Fibroblast of skin of right biceps (primary cell): ENCODE measurements around the gene PSME1.
"Not testable (repeated sequence)": the region's sequence is repeated elsewhere in the genome, so short reads cannot be mapped to it uniquely, and the experiment has no call there.

Experiments
- DNase-seq: peaks from one replicate; pipeline ENCODE4 v3.0.0-alpha.2; 2013

PSME1 gene

GRCh38 chr14:24105609-24106239 is 30.3 kb upstream of the PSME1 start:
- not testable (repeated sequence) for DNase-seq

DNA sequence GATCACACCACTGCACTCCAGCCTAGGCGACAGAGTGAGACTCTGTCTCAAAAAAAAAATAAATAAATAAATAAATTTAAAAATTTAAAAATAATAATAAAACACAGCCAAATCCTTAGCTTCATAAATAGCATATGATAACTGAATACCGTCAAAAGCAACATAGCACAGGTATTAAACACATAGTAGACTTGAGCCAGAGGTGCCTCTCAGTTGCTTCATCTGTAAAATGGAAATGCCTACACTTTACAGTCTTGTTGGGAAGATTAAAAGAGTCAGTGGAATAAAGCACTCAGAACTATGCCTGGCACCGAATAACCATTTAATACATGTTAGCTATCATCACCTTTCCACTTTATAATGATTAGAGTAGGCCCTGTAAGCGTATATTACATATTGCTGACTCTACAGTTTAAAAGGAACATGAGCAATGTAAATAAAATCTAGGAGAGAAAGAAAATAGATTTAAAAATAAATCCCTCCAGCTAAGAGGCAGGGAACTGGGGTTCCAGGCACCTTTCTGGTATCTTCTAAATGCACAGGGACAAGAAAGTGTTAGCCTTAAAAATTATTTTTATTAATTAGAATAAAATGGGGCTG is 29.2 kb upstream of the PSME1 start:
- DNase-seq: no peak

- no peak for DNase-seq
These were observed 27.6 kb upstream of the PSME1 start for GRCh38 chr14:24108336-24108874.

DNA sequence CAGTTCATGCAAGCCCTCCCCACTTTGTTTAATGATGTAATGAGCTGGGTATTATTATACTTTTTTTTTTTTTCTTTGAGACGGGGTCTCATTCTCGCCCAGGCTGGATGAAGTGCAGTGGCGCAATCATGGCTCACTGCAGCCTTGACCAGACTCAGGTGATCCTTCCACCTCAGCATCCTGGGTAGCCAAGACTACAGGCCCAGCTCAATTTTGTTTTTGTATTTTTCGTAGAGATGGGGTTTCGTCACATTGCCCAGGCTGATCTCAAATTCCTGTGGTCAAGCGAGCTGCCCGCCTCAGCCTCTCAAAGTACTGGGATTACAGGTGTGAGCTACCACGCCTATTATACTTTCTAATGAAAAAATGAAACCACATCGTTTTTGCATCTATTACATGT is 25.9 kb upstream of the PSME1 start:
- no peak for DNase-seq

DNA sequence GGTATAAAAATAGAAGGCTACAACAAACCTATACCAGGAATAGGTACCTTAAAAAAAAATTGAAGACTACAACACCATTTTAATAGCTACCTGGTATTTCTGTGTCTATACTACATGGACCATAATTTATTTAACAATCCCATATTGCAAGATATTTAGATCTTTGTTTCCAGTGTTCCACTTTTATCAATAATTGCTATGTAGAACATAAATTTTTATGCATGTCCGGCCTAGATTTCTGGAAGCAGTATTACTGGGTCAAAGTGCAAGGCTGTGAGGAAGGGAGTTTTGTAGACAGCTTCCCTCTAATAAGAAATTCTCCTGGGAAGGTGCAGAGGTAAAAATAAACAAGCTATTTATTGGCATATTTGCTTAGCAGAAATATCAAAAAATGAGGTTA is 25.5 kb upstream of the PSME1 start:
- DNase-seq: no peak

- DNase-seq: no peak
These were observed 22.6 kb upstream of the PSME1 start for GRCh38 chr14:24113379-24113800.

GRCh38 chr14:24113801-24114531 is 22.0 kb upstream of the PSME1 start:
- DNase-seq: peak; percentile 92

DNA sequence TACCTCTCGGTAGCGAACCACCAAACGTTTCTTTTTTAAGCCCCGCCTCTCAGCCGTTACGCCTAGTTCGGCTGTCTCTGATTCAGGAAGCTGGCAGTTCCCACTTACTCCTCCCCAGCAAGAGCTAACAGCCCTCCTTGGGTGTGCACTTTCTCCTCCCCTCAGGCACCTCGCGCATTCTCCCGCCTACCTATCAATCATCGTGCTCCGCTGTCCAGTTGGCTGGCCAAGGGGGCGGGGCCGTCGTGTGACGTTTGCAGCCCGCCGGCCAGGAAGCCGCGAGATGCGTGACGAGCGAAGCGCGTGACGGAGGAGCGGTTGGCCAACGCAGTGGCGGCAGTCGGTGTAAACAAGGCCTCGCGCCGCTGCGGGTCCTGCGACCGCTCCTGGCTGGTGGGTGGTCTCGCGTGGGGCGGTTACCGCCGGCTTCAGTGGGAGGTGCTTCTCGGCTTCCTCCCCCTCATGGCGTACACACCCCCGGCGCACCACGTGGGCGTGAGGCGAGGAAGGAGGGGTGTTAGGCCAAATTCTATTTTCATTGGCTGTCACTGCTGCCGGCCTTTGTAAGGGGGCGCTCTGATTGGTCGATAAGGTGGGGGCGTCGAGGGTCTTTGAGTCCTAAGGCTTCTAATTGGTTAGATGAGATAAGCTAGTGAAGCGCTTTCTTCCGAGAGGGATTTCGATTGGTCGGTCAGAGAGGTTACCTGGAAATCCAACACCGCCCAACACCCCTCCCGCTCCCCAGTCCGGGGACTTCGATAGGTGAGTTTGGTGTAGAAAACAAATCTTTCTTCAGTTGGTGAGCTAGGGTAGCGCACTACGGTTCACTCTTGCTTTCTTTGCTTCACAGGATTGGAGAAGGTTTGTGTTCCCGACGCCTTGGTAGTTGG is 21.2 kb upstream of the PSME1 start, which contains the start of the genes DCAF11 and NRL:
Gene DCAF11, plus strand, starts transcription at position 246 of the 890 bp plus-strand sequence. CDS start 818 bp downstream, outside the sequence.
Gene NRL, minus strand, starts transcription at position 418 of the 890 bp plus-strand sequence. CDS start 32,101 bp downstream, outside the sequence.
- peak; percentile 100 for DNase-seq

- DNase-seq: no peak
These were observed 20.4 kb upstream of the PSME1 start for GRCh38 chr14:24115422-24116127.

GRCh38 chr14:24116128-24116814 is 19.7 kb upstream of the PSME1 start:
- DNase-seq: no peak

DNA sequence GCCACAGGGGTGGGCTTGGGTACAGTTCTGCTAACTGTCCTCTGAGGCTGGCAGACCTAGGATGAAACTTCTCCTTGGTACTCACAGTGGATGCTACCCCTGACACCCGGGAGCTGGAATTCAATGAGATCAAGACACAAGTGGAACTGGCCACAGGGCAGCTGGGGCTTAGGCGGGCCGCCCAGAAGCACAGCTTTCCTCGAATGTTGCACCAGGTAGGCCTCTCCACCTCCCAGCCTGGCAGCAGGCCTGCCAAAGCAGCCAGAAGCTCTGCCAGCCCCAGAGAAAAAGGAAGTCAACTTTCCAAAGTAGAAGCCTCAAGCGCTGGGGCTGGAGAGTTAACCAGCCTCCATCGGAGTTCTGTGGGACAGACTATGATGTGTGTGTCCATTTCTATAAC is 18.8 kb upstream of the PSME1 start:
- no peak for DNase-seq

DNA sequence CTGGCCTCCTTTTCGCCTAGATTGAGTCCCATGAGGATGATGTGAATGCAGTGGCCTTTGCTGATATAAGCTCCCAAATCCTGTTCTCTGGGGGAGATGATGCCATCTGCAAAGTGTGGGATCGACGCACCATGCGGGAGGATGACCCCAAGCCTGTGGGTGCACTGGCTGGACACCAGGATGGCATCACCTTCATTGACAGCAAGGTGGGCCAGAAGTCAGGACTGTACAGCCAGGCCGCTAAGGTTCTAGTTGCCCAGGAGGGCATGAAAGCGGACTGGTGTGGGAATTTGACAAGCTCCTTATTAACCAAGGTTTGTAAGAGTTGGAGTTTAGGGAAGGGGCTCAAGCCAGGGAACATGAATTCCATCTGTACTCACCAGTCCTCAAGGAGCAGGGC is 16.3 kb upstream of the PSME1 start:
- no peak for DNase-seq

DNA sequence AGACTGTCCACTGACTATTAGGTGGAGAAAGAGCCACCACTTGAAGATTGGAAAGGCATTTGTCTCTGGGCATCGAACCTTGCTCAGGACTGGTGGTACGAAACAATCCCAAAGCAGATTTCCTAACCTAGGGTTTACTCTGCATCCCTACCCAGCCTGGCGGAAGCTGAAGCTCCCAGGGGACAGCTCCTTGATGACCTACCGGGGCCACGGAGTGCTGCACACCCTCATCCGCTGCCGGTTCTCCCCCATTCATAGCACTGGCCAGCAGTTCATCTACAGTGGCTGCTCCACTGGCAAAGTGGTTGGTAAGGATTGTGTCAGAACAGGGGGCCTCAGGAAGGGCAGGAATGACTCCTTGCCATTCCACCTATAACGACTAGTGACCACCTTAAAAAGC is 14.8 kb upstream of the PSME1 start:
- DNase-seq: no peak

GRCh38 chr14:24122416-24122815 is 13.6 kb upstream of the PSME1 start:
- no peak for DNase-seq

DNA sequence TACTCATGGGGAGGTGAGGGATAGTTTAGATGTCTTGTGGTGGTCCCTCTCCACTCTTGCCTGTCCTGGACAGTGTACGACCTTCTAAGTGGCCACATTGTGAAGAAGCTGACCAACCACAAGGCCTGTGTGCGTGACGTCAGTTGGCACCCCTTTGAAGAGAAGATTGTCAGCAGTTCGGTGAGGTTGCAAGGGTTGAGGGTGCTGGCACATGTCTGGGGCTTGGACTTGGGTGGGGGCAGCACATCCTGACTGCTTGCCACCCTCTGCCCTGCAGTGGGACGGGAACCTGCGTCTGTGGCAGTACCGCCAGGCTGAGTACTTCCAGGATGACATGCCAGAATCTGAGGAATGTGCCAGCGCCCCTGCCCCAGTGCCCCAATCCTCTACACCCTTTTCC is 13.1 kb upstream of the PSME1 start:
- no peak for DNase-seq

GRCh38 chr14:24123424-24124417 is 12.3 kb upstream of the PSME1 start:
- no peak for DNase-seq

DNA sequence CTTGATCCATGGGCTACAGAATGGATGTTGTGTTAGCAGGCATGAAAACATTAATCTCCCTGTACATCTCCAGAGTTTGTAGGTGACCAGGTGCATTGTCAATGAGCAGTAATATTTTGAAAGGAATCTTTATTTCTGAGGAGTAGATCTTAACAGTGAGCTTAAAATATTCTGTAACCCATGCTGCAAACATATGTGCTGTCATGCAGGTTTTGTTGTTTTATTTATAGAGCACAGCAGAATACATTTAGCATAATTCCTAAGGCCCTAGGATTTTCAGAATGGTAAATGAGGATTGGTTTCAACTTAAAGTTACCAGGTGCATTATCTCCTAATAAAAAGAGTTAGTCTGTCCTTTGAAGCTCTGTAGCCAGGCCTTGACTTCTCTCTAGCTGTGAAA is 9.1 kb upstream of the PSME1 start:
- DNase-seq: no peak

DNA sequence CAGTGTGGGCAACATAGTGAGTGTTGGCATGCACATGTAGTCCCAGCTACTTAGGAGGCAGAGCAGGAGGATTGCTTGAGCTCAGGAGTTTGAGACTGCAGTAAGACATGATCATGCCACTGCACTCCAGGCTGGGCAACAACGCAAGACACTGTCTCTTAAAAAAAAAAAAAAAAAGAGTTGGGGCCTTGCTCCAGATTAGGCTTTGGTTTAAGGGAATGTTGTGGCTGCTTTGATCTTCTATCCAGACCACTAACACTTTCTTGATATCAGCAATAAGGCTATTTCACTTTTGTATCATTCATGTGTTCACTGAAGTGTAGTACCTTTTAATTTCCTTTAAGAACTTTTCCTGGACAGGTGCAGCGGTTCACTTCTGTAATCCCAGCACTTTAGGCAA is 8.3 kb upstream of the PSME1 start:
- no peak for DNase-seq

GRCh38 chr14:24129410-24129998 is 6.5 kb upstream of the PSME1 start:
- no peak for DNase-seq

GRCh38 chr14:24130380-24130716 is 5.6 kb upstream of the PSME1 start, which contains the start of gene FITM1:
FITM1 (plus strand) TSS chr14:24130659; CDS start chr14:24131564, 905 bp downstream.
- no peak for DNase-seq
